Osteoblast (primary cell): ENCODE results near the gene POC1B. TPM values are rescaled to one million over a fixed set of nuclear protein-coding genes. Genes with fewer than 3 reads are reported as not detected.

Experiments used
- DNase-seq: peaks from one replicate; pipeline ENCODE4 v3.0.0; 2011; ENCODE audit warnings: low spot score, mixed read lengths; ENCODE audit not compliant: insufficient read length; ENCODE audit errors: missing footprints
- H2AFZ ChIP-seq: 2 replicates; pipeline ENCODE4 v1.6.0; 2011; ENCODE audit warnings: mild to moderate bottlenecking, low read length
- H3K27ac ChIP-seq: 2 replicates; pipeline ENCODE4 v1.5.1; 2011; ENCODE audit warnings: mild to moderate bottlenecking, low read depth, low read length, moderate library complexity
- H3K27me3 ChIP-seq: 2 replicates; pipeline ENCODE4 v1.6.0; 2012; ENCODE audit warnings: mild to moderate bottlenecking, control low read depth, inconsistent platforms, low read length, moderate library complexity; ENCODE audit not compliant: insufficient read depth
- H3K36me3 ChIP-seq: 2 replicates; pipeline ENCODE4 v1.5.1; 2011; ENCODE audit warnings: mild to moderate bottlenecking, low read length, control low read depth, moderate library complexity; ENCODE audit not compliant: insufficient read depth
- H3K4me1 ChIP-seq: 2 replicates; pipeline ENCODE4 v1.5.1; 2011; ENCODE audit warnings: mild to moderate bottlenecking, low read length, control low read depth, moderate library complexity; ENCODE audit not compliant: insufficient read depth
- H3K4me2 ChIP-seq: 2 replicates; pipeline ENCODE4 v1.6.0; 2011; ENCODE audit warnings: mild to moderate bottlenecking, low read length; ENCODE audit not compliant: insufficient read depth
- H3K4me3 ChIP-seq: fragments of 200-600 bp; sonication (generic); 3 replicates; pipeline ENCODE4 v1.5.1; 2012; ENCODE audit warnings: mild to moderate bottlenecking, low read length, inconsistent platforms; ENCODE audit not compliant: insufficient read depth
- H3K79me2 ChIP-seq: 2 replicates; pipeline ENCODE4 v1.6.0; 2012; ENCODE audit warnings: mild to moderate bottlenecking, low read length, control low read depth, inconsistent platforms; ENCODE audit not compliant: insufficient read depth
- H3K9me3 ChIP-seq: 2 replicates; pipeline ENCODE4 v1.5.1; 2011; ENCODE audit warnings: low read depth, low read length, control low read depth
- H4K20me1 ChIP-seq: 2 replicates; pipeline ENCODE4 v1.6.0; 2012; ENCODE audit warnings: mild to moderate bottlenecking, low read length, control low read depth; ENCODE audit not compliant: insufficient read depth
- CTCF ChIP-seq: IDR thresholded peaks from 2 replicates; pipeline ENCODE4 v1.5.1; 2011; ENCODE audit warnings: mild to moderate bottlenecking, low read depth, low read length, moderate library complexity; ENCODE audit errors: extremely low read depth
- total RNA-seq: library from RNA; depleted of rRNA; stranded (reverse); fragments of >200 nt; gene quantifications from 2 replicates; pipeline ENCODE4 v1.2.3, GENCODE V29; 2012

POC1B gene
- total RNA-seq, 1 donor, result 10.9 TPM

GRCh38 chr12:89566615-89567014, 40.8 kb upstream of the POC1B start:
- Histone ChIP-seq H3K79me2 (no peaks in the 10 kb centered on the region), H2AFZ (no peak overlapping the region), H3K4me2 (no peak overlapping the region), H3K27me3 (no peaks in the 10 kb centered on the region), H3K4me1 (peaks cover 4% of the 10 kb centered on the region), H3K27ac (no peak overlapping the region), H4K20me1 (no peaks in the 10 kb centered on the region), H3K9me3 (no peaks in the 10 kb centered on the region), H3K36me3 (no peaks in the 10 kb centered on the region), H3K4me3 (no peak overlapping the region)
- TF ChIP-seq CTCF, result no peak
- DNase-seq, result no peak

- H3K9me3 ChIP-seq, result no peaks in the 10 kb centered on the region
- DNase-seq, result no peak
- no peaks in the 10 kb centered on the region for H4K20me1 ChIP-seq
- H3K4me1 ChIP-seq, result no peaks in the 10 kb centered on the region
- H3K27ac ChIP-seq, result no peak overlapping the region
- no peak overlapping the region for H3K4me2 ChIP-seq
- H3K36me3 ChIP-seq, result no peaks in the 10 kb centered on the region
- no peak overlapping the region for H2AFZ ChIP-seq
- H3K79me2 ChIP-seq, result no peaks in the 10 kb centered on the region
- H3K4me3 ChIP-seq, result no peak overlapping the region
- TF ChIP-seq CTCF, result no peak
- H3K27me3 ChIP-seq, result no peaks in the 10 kb centered on the region
Measured at GRCh38 chr12:89565002-89565401, 39.2 kb upstream of the POC1B start.

- H3K4me3 ChIP-seq, result no peak overlapping the region
- no peaks in the 10 kb centered on the region for H3K79me2 ChIP-seq
- no peak overlapping the region for H2AFZ ChIP-seq
- no peak for DNase-seq
- no peaks in the 10 kb centered on the region for H3K27me3 ChIP-seq
- no peaks in the 10 kb centered on the region for H3K9me3 ChIP-seq
- H3K4me1 ChIP-seq, result peaks cover 6% of the 10 kb centered on the region
- H4K20me1 ChIP-seq, result no peaks in the 10 kb centered on the region
- H3K4me2 ChIP-seq, result no peak overlapping the region
- no peak overlapping the region for H3K27ac ChIP-seq
- H3K36me3 ChIP-seq, result no peaks in the 10 kb centered on the region
- no peak for TF ChIP-seq CTCF
Measured at GRCh38 chr12:89559753-89560152, 33.9 kb upstream of the POC1B start.

- no peaks in the 10 kb centered on the region for H3K9me3 ChIP-seq
- no peak for DNase-seq
- H3K4me1 ChIP-seq, result peaks cover 6% of the 10 kb centered on the region
- no peaks in the 10 kb centered on the region for H3K36me3 ChIP-seq
- no peak overlapping the region for H3K27ac ChIP-seq
- no peak overlapping the region for H3K4me2 ChIP-seq
- no peaks in the 10 kb centered on the region for H3K27me3 ChIP-seq
- no peaks in the 10 kb centered on the region for H4K20me1 ChIP-seq
- H3K4me3 ChIP-seq, result no peak overlapping the region
- H2AFZ ChIP-seq, result no peak overlapping the region
- H3K79me2 ChIP-seq, result no peaks in the 10 kb centered on the region
- no peak for TF ChIP-seq CTCF
Measured at GRCh38 chr12:89556976-89557375, 31.1 kb upstream of the POC1B start.
